PFSK-1 (cell line): ENCODE results near the gene CCL25.
A peak's percentile ranks its signal among the peaks of the same experiment; 100 is the strongest.

Experiments
- FOXP2 ChIP-seq: optimal IDR thresholded peaks from 2 replicates; pipeline ENCODE3; 2011; ENCODE audit warnings: borderline replicate concordance, control low read depth, inconsistent platforms; ENCODE audit not compliant: insufficient read depth; ENCODE audit errors: extremely low read length, extremely low read depth
- POLR2AphosphoS5 ChIP-seq: IDR thresholded peaks from 2 replicates; pipeline ENCODE4 v1.6.1; 2012; ENCODE audit warnings: low read depth, mild to moderate bottlenecking, control low read depth, low read length, moderate library complexity
- TAF1 ChIP-seq: IDR thresholded peaks from 2 replicates; pipeline ENCODE4 v1.6.1; 2012; ENCODE audit warnings: low read length, control low read depth, borderline replicate concordance; ENCODE audit not compliant: insufficient read depth

DNA sequence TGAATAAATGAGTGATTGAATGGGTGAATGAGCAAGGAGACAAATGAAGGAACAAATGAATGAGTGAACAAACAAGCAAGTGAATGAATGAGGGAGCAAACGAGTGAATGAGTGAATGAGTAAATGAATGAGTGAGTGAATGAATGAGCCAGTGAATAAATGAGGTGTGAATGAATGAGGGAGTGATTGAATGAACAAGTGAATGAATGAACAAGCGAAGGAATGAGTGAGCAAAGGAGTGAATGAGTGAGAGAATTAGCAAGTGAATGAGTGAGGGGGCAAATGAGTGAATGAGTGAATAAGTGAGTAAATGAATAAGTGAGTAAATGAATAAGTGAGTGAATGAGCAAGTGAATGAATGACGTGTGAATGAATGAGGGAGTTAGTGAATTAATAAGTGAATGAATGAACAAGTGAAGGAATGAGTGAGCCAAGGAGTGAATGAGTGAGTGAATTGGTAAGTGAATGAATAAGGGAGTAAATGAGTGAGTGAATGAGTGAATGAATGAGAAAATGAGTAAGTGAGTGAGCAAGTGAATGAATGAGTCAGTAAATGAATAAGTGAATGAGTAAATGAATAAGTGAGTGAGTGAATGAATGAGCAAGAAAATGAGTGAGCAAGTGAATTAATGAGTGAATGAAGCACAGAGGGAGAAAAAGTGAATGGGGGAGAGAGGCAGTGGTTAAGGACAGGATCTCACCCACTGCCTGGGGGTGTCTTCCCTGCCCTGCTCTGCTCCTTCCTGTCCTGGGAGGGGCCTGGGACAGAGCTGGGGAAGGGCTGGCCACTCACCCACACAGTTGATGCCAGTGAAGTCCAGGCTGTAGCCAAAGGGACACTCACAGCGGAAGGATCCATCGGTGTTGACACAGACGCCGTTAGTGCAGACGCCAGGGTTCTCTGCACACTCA lies 36.4 kb downstream of the CCL25 start:
- no peak for TF ChIP-seq POLR2AphosphoS5
- TF ChIP-seq TAF1 = peak; percentile 34; the same call in 1 of the 2 replicates
- TF ChIP-seq FOXP2 = peak; percentile 83
